ENCODE results near the gene ANKS3.

Gene ANKS3

DNA sequence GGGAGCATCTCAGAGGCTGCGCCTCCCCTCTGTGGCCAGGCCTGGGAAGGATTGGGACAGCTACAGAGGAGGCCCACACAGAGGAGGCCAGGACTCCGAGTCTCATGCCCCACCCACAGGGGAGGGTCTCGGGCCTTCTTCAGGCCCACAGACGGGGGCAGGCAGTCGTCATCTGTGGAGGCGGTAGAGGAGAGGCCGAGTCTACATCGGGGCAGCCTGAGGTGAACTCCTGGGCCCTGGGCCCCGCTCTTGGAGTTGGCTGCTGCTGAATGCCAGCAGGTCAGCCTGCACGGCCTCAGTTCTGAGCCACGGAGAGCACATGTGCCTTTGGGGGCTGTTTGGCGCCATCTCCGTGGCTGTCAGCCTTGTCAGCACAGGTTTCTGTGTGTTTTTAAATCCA, 48.8 kb downstream of the ANKS3 start:
- TF ChIP-seq, protein P1, sequence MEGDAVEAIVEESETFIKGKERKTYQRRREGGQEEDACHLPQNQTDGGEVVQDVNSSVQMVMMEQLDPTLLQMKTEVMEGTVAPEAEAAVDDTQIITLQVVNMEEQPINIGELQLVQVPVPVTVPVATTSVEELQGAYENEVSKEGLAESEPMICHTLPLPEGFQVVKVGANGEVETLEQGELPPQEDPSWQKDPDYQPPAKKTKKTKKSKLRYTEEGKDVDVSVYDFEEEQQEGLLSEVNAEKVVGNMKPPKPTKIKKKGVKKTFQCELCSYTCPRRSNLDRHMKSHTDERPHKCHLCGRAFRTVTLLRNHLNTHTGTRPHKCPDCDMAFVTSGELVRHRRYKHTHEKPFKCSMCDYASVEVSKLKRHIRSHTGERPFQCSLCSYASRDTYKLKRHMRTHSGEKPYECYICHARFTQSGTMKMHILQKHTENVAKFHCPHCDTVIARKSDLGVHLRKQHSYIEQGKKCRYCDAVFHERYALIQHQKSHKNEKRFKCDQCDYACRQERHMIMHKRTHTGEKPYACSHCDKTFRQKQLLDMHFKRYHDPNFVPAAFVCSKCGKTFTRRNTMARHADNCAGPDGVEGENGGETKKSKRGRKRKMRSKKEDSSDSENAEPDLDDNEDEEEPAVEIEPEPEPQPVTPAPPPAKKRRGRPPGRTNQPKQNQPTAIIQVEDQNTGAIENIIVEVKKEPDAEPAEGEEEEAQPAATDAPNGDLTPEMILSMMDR (IDR thresholded peaks at IDR 0.05; ENCODE audit: insufficient read depth, low read length, poor library complexity, severe bottlenecking) = no peak
- no peak for TF ChIP-seq EZH2phosphoT487 (conservative IDR thresholded peaks at IDR 0.05; ENCODE audit: low read length)

DNA sequence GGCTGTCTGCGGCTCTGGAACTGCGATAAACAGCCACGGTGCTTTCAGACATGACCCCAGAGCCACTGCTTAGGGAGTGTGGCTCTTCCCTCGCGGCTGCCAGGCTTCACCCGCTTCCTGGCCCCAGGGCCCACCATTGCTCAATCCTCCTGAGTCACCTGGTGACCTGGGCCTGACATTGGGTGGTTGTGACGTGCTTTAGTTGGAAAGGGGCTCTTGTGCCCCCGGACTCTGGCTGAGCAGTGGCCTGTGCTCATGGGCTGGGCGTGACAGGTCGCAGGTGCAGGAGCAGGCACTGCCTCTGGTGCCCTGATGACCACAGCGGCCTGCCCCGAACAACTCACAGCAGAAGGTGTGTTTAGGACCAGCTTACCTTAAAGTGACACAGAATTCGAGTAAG, 49.3 kb downstream of the ANKS3 start:
- Histone ChIP-seq H2AFZ (ENCODE audit: low read depth, low read length, severe bottlenecking) (no peak overlapping the region), H3F3A (ENCODE audit: insufficient read depth) (no peaks in the 10 kb centered on the region), H3K36me3 (ENCODE audit: low read length) (no peaks in the 10 kb centered on the region), H3K4me2 (ENCODE audit: low read depth, low read length, poor library complexity, severe bottlenecking) (no peak overlapping the region), H3K4me3 (ENCODE audit: insufficient read depth, low read length, poor library complexity, severe bottlenecking) (no peak overlapping the region), H3K9ac (ENCODE audit: low read length) (no peak overlapping the region), H3K9me2 (replicated peaks; ENCODE audit: insufficient read depth, low read length) (no peaks in the 10 kb centered on the region), H3K9me3 (ENCODE audit: insufficient read depth, low read length) (no peaks in the 10 kb centered on the region), H4K20me1 (ENCODE audit: low read depth, low read length) (no peaks in the 10 kb centered on the region), H3K79me2 (ENCODE audit: insufficient read depth, low read length) (no peaks in the 10 kb centered on the region), H3K27me3 (ENCODE audit: low read length) (no peaks in the 10 kb centered on the region), H3K27ac (ENCODE audit: low read depth, low read length) (no peak overlapping the region)
- TF ChIP-seq, protein P1 (IDR thresholded peaks at IDR 0.05; ENCODE audit: insufficient read depth, low read length, poor library complexity, severe bottlenecking) = no peak
- no peak for TF ChIP-seq EZH2phosphoT487 (conservative IDR thresholded peaks at IDR 0.05; ENCODE audit: low read length)

More for the DNA sequence above, 48.8 kb downstream of the ANKS3 start:
- Histone ChIP-seq H3K4me3 (ENCODE audit: insufficient read depth, low read length, poor library complexity, severe bottlenecking) (no peak overlapping the region), H4K20me1 (ENCODE audit: low read depth, low read length) (no peaks in the 10 kb centered on the region), H2AFZ (ENCODE audit: low read depth, low read length, severe bottlenecking) (no peak overlapping the region), H3K4me2 (ENCODE audit: low read depth, low read length, poor library complexity, severe bottlenecking) (no peak overlapping the region), H3K79me2 (ENCODE audit: insufficient read depth, low read length) (no peaks in the 10 kb centered on the region), H3K27me3 (ENCODE audit: low read length) (no peaks in the 10 kb centered on the region), H3K36me3 (ENCODE audit: low read length) (no peaks in the 10 kb centered on the region), H3F3A (ENCODE audit: insufficient read depth) (no peaks in the 10 kb centered on the region), H3K9ac (ENCODE audit: low read length) (no peak overlapping the region), H3K9me3 (ENCODE audit: insufficient read depth, low read length) (no peaks in the 10 kb centered on the region), H3K27ac (ENCODE audit: low read depth, low read length) (no peak overlapping the region), H3K9me2 (replicated peaks; ENCODE audit: insufficient read depth, low read length) (no peaks in the 10 kb centered on the region)

DNA sequence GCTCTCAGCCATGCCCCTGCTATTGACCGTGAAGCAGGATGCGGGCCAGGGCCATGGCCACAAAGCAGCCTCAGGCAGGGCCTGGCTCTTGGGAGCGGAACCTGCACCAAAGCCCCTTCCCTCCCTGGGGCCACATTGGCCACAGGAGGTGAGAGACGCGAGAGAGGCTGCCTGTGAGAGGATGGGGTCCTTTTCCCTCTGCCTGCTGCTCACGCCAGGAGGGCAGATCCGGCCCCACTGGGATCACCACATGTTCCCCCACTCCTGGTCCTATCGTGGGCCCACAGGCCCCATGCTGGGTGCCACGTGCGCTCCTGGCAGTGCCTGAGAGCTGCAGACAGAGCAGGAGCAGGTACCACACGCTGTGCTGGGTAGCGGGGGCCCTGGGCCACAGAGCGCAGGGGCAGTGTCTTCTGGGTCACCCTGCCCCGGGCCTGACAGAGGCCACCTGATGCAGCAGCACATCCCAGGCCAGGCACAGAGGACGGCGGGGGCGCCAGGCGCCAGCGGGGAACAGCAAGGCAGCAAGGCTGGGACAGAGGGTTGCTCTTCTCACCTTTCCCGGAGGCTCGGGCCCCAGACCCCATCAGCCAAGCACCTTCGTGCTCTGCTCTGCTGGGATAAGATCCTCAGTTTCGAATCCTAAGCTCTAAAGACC, 49.9 kb downstream of the ANKS3 start:
- no peaks in the 10 kb centered on the region for H3K9me3 ChIP-seq (ENCODE audit: insufficient read depth, low read length)
- no peak overlapping the region for H3K9ac ChIP-seq (ENCODE audit: low read length)
- no peaks in the 10 kb centered on the region for H4K20me1 ChIP-seq (ENCODE audit: low read depth, low read length)
- H3K4me3 ChIP-seq (ENCODE audit: insufficient read depth, low read length, poor library complexity, severe bottlenecking) = no peak overlapping the region
- H3K79me2 ChIP-seq (ENCODE audit: insufficient read depth, low read length) = no peaks in the 10 kb centered on the region
- no peak overlapping the region for H3K4me2 ChIP-seq (ENCODE audit: low read depth, low read length, poor library complexity, severe bottlenecking)
- H3K27me3 ChIP-seq (ENCODE audit: low read length) = no peaks in the 10 kb centered on the region
- H2AFZ ChIP-seq (ENCODE audit: low read depth, low read length, severe bottlenecking) = no peak overlapping the region
- H3K9me2 ChIP-seq (replicated peaks; ENCODE audit: insufficient read depth, low read length) = no peaks in the 10 kb centered on the region
- TF ChIP-seq EZH2phosphoT487 (conservative IDR thresholded peaks at IDR 0.05; ENCODE audit: low read length) = no peak
- TF ChIP-seq, protein P1 (IDR thresholded peaks at IDR 0.05; ENCODE audit: insufficient read depth, low read length, poor library complexity, severe bottlenecking) = no peak
- no peak overlapping the region for H3K27ac ChIP-seq (ENCODE audit: low read depth, low read length)
- no peaks in the 10 kb centered on the region for H3F3A ChIP-seq (ENCODE audit: insufficient read depth)
- no peaks in the 10 kb centered on the region for H3K36me3 ChIP-seq (ENCODE audit: low read length)

Measured in SU-DHL-6 (cell line).